PC-3 (cell line): Measurements from ENCODE around the gene PHYKPL. TPM values are rescaled to one million over a fixed set of nuclear protein-coding genes. Genes with fewer than 3 reads are reported as not detected.

Source experiments
- ATAC-seq: fragments of 200-7000 bp; cut with Tn5 transposase; 2 replicates; pipeline ENCODE4 v1.9.1; 2020; ENCODE audit warnings: mild to moderate bottlenecking, moderate library complexity
- BruUV-seq: library from RNA; stranded (reverse); fragments of 400-500 nt; replicated peaks from 2 replicates; lab custom pipeline; 2021; lab: Mats Ljungman, UMichigan
- CTCF ChIA-PET: fragments of 300-600 bp; sonication (Branson Sonifier 250); formaldehyde crosslinking; loops from one replicate; lab custom pipeline; 2022; ENCODE audit warnings: antibody characterized with exemption; lab: Charles Lee
- POLR2A ChIA-PET: fragments of 300-600 bp; sonication (Branson Sonifier 250); formaldehyde crosslinking; loops from one replicate; lab custom pipeline; 2022; ENCODE audit warnings: antibody characterized with exemption; ENCODE audit not compliant: unreplicated experiment; lab: Charles Lee
- DNase-seq: peaks from one replicate; pipeline ENCODE4 v3.0.0-alpha.2; 2015
- H2AFZ ChIP-seq: fragments of 300-600 bp; sonication (generic); 2 replicates; pipeline ENCODE4 v1.6.0; 2016; ENCODE audit warnings: antibody characterized with exemption, low read length
- H3F3A ChIP-seq: fragments of 300-600 bp; sonication (generic); one replicate; pipeline ENCODE4 v1.6.0; 2017; ENCODE audit warnings: antibody characterized with exemption, low read length, control low read depth, mild to moderate bottlenecking; ENCODE audit not compliant: unreplicated experiment
- H3K27ac ChIP-seq: fragments of 300-600 bp; sonication (generic); 2 replicates; pipeline ENCODE4 v1.5.1; 2016; ENCODE audit warnings: mild to moderate bottlenecking, low read length
- H3K27me3 ChIP-seq: fragments of 300-600 bp; sonication (generic); 2 replicates; pipeline ENCODE4 v1.6.1; 2016; ENCODE audit warnings: low read length, mixed read lengths
- H3K36me3 ChIP-seq: fragments of 300-600 bp; sonication (generic); 2 replicates; pipeline ENCODE4 v1.6.1; 2016; ENCODE audit warnings: low read depth, mixed run types, low read length, mixed read lengths
- H3K4me1 ChIP-seq: fragments of 300-600 bp; sonication (generic); 2 replicates; pipeline ENCODE4 v1.5.1; 2016; ENCODE audit warnings: low read length; ENCODE audit not compliant: insufficient read depth
- H3K4me2 ChIP-seq: fragments of 300-600 bp; sonication (generic); 2 replicates; pipeline ENCODE4 v1.6.0; 2016; ENCODE audit warnings: low read length
- H3K4me3 ChIP-seq: fragments of 300-600 bp; sonication (generic); 2 replicates; pipeline ENCODE4 v1.5.1; 2016; ENCODE audit warnings: mild to moderate bottlenecking, low read length, mixed read lengths
- H3K79me2 ChIP-seq: fragments of 300-600 bp; sonication (generic); 2 replicates; pipeline ENCODE4 v1.6.1; 2017; ENCODE audit warnings: low read length, mixed read lengths
- H3K9ac ChIP-seq: fragments of 300-600 bp; sonication (generic); 2 replicates; pipeline ENCODE4 v1.6.0; 2016; ENCODE audit warnings: mild to moderate bottlenecking, low read length
- H3K9me2 ChIP-seq: fragments of 300-600 bp; sonication (generic); replicated peaks from 2 replicates; pipeline ENCODE4 v1.6.1; 2016; ENCODE audit warnings: mixed run types, low read length, mixed read lengths
- H3K9me3 ChIP-seq: fragments of 300-600 bp; sonication (generic); 2 replicates; pipeline ENCODE4 v1.6.1; 2016; ENCODE audit warnings: low read length, mixed read lengths
- H4K20me1 ChIP-seq: fragments of 300-600 bp; sonication (generic); 2 replicates; pipeline ENCODE4 v1.6.1; 2016; ENCODE audit warnings: low read length, mixed read lengths
- CTCF ChIP-seq: fragments of 300-600 bp; sonication (generic); conservative IDR thresholded peaks from 2 replicates; pipeline ENCODE4 v1.5.1; 2017; ENCODE audit warnings: antibody characterized with exemption, low read depth, mild to moderate bottlenecking, low read length
- EZH2 ChIP-seq: fragments of 300-600 bp; sonication (generic); IDR thresholded peaks from one replicate; pipeline ENCODE4 v1.6.1; 2017; ENCODE audit warnings: antibody characterized with exemption, mild to moderate bottlenecking, low read length; ENCODE audit not compliant: unreplicated experiment
- EZH2phosphoT487 ChIP-seq: fragments of 300-600 bp; sonication (generic); IDR thresholded peaks from 2 replicates; pipeline ENCODE4 v1.6.1; 2018; ENCODE audit warnings: mild to moderate bottlenecking, antibody characterized with exemption, low read length, borderline replicate concordance
- intact Hi-C: fragments of 100-400 bp; cut with micrococcal nuclease; formaldehyde crosslinking; loops from 2 replicates; pipeline ENCODE4 v1.9.0; 2023
- total RNA-seq: library from RNA; depleted of rRNA; stranded (reverse); fragments of >200 nt; gene quantifications from 2 replicates; pipeline ENCODE4 v1.2.3, GENCODE V29; 2014

The PHYKPL gene
- total RNA-seq, 1 experiment from 2014 or later: 31.2 TPM

- H3K79me2 ChIP-seq: peaks cover 7% of the 10 kb centered on the region
- H3K27ac ChIP-seq: no peak overlapping the region
- H3K27me3 ChIP-seq: no peaks in the 10 kb centered on the region
- H3K9ac ChIP-seq: no peak overlapping the region
- H3F3A ChIP-seq: peaks cover 7% of the 10 kb centered on the region
- no TSS peak for BruUV-seq
- CTCF ChIA-PET: no interaction called here
- H3K9me3 ChIP-seq: no peaks in the 10 kb centered on the region
- POLR2A ChIA-PET: no interaction called here
- no peak overlapping the region for H3K4me2 ChIP-seq
- H3K36me3 ChIP-seq: peaks cover 67% of the 10 kb centered on the region
- H2AFZ ChIP-seq: no peak overlapping the region
- intact Hi-C loops: no loop called here
- DNase-seq (no peak), ATAC-seq (no peak)
- TF ChIP-seq EZH2phosphoT487 (no peak), EZH2 (no peak), CTCF (no peak)
- no peaks in the 10 kb centered on the region for H3K4me1 ChIP-seq
- H4K20me1 ChIP-seq: peaks cover 39% of the 10 kb centered on the region
- no peaks in the 10 kb centered on the region for H3K9me2 ChIP-seq
- no peak overlapping the region for H3K4me3 ChIP-seq
Measured at GRCh38 chr5:178214160-178214803, 18.3 kb downstream of the PHYKPL start.

GRCh38 chr5:178213748-178214151, 18.9 kb downstream of the PHYKPL start:
- no peak for ATAC-seq
- Histone ChIP-seq H2AFZ (no peak overlapping the region), H3K27me3 (no peaks in the 10 kb centered on the region), H3K79me2 (peaks cover 12% of the 10 kb centered on the region), H3K9me2 (no peaks in the 10 kb centered on the region), H3K36me3 (peaks cover 72% of the 10 kb centered on the region), H4K20me1 (peaks cover 44% of the 10 kb centered on the region), H3K4me1 (no peaks in the 10 kb centered on the region), H3F3A (peaks cover 7% of the 10 kb centered on the region), H3K4me2 (no peak overlapping the region), H3K9ac (no peak overlapping the region), H3K4me3 (no peak overlapping the region), H3K9me3 (no peaks in the 10 kb centered on the region), H3K27ac (no peak overlapping the region)
- intact Hi-C loops: no loop called here
- no peak for TF ChIP-seq EZH2phosphoT487
- TF ChIP-seq CTCF: no peak
- no peak for TF ChIP-seq EZH2
- ChIA-PET POLR2A (no interaction called here), CTCF (no interaction called here)
- DNase-seq: no peak
- BruUV-seq: no TSS peak

GRCh38 chr5:178213003-178213461, 19.6 kb downstream of the PHYKPL start:
- ChIA-PET CTCF (no interaction called here), POLR2A (no interaction called here)
- TF ChIP-seq EZH2phosphoT487 (no peak), EZH2 (no peak), CTCF (no peak)
- H3K4me1 ChIP-seq: peaks cover 2% of the 10 kb centered on the region
- H3K27ac ChIP-seq: no peak overlapping the region
- H3K27me3 ChIP-seq: no peaks in the 10 kb centered on the region
- BruUV-seq: no TSS peak
- no peak overlapping the region for H3K4me3 ChIP-seq
- no peak overlapping the region for H3K4me2 ChIP-seq
- H3K9me3 ChIP-seq: no peaks in the 10 kb centered on the region
- H4K20me1 ChIP-seq: peaks cover 51% of the 10 kb centered on the region
- H3K9me2 ChIP-seq: no peaks in the 10 kb centered on the region
- no peak overlapping the region for H3K9ac ChIP-seq
- ATAC-seq (peak; percentile 3; the same call in 1 of the 2 replicates), DNase-seq (no peak)
- peaks cover 19% of the 10 kb centered on the region for H3K79me2 ChIP-seq
- peaks cover 7% of the 10 kb centered on the region for H3F3A ChIP-seq
- intact Hi-C loops: no loop called here
- H2AFZ ChIP-seq: no peak overlapping the region
- peaks cover 79% of the 10 kb centered on the region for H3K36me3 ChIP-seq
